ENCODE data around the gene GIGYF2. TPM values are rescaled to one million over a fixed set of nuclear protein-coding genes. Genes with fewer than 3 reads are reported as not detected.

GIGYF2 gene
- total and polyA plus RNA-seq, 2 of the 13 experiments (the other 11 are each of a cell fraction or from before 2014, with no cell fraction given): 44.9 to 73.5 TPM

- no peak for TF ChIP-seq ZSCAN25 (CRISPR knock-in tag; IDR thresholded peaks at IDR 0.05)
- TF ChIP-seq ZNF432 (CRISPR knock-in tag; IDR thresholded peaks at IDR 0.05; ENCODE audit: borderline replicate concordance): no peak
- TF ChIP-seq RFX1 (IDR thresholded peaks at IDR 0.05): no peak
- TF ChIP-seq PBX3 (CRISPR knock-in tag; IDR thresholded peaks at IDR 0.05; ENCODE audit: borderline replicate concordance): no peak
- no peak for TF ChIP-seq ZBTB14 (CRISPR knock-in tag; IDR thresholded peaks at IDR 0.05)
- peak; percentile 95 for TF ChIP-seq TAF15 (IDR thresholded peaks at IDR 0.05; ENCODE audit: low read depth, low read length, poor library complexity, severe bottlenecking)
- TF ChIP-seq CCDC6 (CRISPR knock-in tag; IDR thresholded peaks at IDR 0.05): peak; percentile 58; the same call in 1 of the 2 replicates
- TF ChIP-seq ZNF788 (CRISPR knock-in tag; IDR thresholded peaks at IDR 0.05; ENCODE audit: borderline replicate concordance): peak; percentile 72; the same call in 1 of the 2 replicates
- TF ChIP-seq ZFP36 (IDR thresholded peaks at IDR 0.05; ENCODE audit: borderline replicate concordance, low read depth, low read length, partially characterized antibody): no peak
- no peak for TF ChIP-seq ARNTL (CRISPR knock-in tag; IDR thresholded peaks at IDR 0.05)
- no peak for TF ChIP-seq ZNF407 (CRISPR knock-in tag; IDR thresholded peaks at IDR 0.05; ENCODE audit: not compliant biosample characterization)
- no peak for TF ChIP-seq ZBTB3 (CRISPR knock-in tag; IDR thresholded peaks at IDR 0.05; ENCODE audit: borderline replicate concordance, low read depth)
- TF ChIP-seq ZIK1 (CRISPR knock-in tag; IDR thresholded peaks at IDR 0.05; ENCODE audit: borderline replicate concordance, low read depth): 0 out of 2 replicates have a peak, but pooled peaks have one; percentile 62
- TF ChIP-seq HNF4G (IDR thresholded peaks at IDR 0.05; ENCODE audit: borderline replicate concordance, low read depth, low read length): no peak
- TF ChIP-seq HNF4G (CRISPR knock-in tag; IDR thresholded peaks at IDR 0.05; ENCODE audit: borderline replicate concordance, low read depth): no peak
- no peak for TF ChIP-seq ZNF720 (CRISPR knock-in tag; IDR thresholded peaks at IDR 0.05)
- no peak for TF ChIP-seq HNRNPH1 (optimal IDR thresholded peaks at IDR 0.05; ENCODE audit: low read depth, low read length)
- TF ChIP-seq ZNF263 (CRISPR knock-in tag; IDR thresholded peaks at IDR 0.05): peak; percentile 30; the same call in 1 of the 2 replicates
- no peak for TF ChIP-seq ZFY (CRISPR knock-in tag; IDR thresholded peaks at IDR 0.05)
- TF ChIP-seq TRIM24 (CRISPR knock-in tag; IDR thresholded peaks at IDR 0.05): no peak
Measured at GRCh38 chr2:232873292-232873908, 176.3 kb downstream of the GIGYF2 start (continued).
